ENCODE measurements around the gene NFE2L1. TPM values are rescaled to one million over a fixed set of nuclear protein-coding genes. Genes with fewer than 3 reads are reported as not detected.

Gene NFE2L1
- total and polyA plus RNA-seq, 9 of the 15 experiments (the other 6 are each of a cell fraction or from before 2014, with no cell fraction given): 2.0 to 68.6 (median 39.7) TPM

DNA sequence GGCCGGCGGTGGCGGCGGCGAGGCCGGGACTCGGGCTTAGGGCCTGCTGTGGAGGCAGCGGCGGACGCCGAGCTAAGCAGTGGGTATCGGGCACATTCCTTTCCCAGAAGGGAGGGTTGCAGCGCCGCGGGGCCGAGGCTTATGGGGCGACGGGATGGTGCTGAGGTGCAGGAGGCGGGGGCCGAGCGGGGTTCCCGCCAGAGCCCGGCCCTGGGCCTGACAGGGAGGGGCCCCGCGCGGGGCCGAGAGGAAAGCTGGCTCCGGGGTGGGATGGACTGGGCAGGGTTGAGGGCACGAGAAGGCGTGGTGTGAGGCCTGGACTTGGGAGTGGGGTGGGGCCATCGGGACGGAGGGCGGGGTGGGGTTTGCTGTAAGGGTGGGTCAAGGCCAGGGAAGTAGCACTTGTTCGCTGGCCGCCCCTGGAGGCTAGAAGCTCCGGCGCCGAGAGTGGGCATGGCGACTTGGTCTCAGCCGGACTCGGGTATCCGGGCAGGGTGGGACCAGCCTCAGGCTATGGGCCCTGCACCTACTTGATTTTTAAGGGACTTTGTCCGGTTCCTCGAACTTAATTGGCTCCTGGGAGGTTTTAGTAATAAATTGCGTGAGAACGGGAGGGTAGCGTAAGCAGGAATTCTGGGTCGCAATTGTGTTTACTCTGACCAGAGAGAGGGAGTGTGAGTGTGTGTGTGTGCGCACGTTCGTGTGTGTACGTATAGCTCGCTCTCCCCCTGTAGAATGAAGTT lies 396 bp downstream of the NFE2L1 start (continued):
- TF ChIP-seq, protein P1, sequence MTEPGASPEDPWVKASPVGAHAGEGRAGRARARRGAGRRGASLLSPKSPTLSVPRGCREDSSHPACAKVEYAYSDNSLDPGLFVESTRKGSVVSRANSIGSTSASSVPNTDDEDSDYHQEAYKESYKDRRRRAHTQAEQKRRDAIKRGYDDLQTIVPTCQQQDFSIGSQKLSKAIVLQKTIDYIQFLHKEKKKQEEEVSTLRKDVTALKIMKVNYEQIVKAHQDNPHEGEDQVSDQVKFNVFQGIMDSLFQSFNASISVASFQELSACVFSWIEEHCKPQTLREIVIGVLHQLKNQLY (CRISPR knock-in tag; conservative IDR thresholded peaks at IDR 0.05): no peak
- TF ChIP-seq PCBP1 (IDR thresholded peaks at IDR 0.05; ENCODE audit: low read depth, low read length, poor library complexity, severe bottlenecking): peak; percentile 90
- TF ChIP-seq ZNF41 (CRISPR knock-in tag; conservative IDR thresholded peaks at IDR 0.05): no peak
- no peak for TF ChIP-seq ZNF165 (CRISPR knock-in tag; IDR thresholded peaks at IDR 0.05; ENCODE audit: borderline replicate concordance)
- no peak for TF ChIP-seq TARDBP (IDR thresholded peaks at IDR 0.05)
- TF ChIP-seq MCM2 (IDR thresholded peaks at IDR 0.05; ENCODE audit: low read depth): no peak
- TF ChIP-seq NFRKB (IDR thresholded peaks at IDR 0.05; ENCODE audit: low read depth): no peak
- TF ChIP-seq, protein P2, sequence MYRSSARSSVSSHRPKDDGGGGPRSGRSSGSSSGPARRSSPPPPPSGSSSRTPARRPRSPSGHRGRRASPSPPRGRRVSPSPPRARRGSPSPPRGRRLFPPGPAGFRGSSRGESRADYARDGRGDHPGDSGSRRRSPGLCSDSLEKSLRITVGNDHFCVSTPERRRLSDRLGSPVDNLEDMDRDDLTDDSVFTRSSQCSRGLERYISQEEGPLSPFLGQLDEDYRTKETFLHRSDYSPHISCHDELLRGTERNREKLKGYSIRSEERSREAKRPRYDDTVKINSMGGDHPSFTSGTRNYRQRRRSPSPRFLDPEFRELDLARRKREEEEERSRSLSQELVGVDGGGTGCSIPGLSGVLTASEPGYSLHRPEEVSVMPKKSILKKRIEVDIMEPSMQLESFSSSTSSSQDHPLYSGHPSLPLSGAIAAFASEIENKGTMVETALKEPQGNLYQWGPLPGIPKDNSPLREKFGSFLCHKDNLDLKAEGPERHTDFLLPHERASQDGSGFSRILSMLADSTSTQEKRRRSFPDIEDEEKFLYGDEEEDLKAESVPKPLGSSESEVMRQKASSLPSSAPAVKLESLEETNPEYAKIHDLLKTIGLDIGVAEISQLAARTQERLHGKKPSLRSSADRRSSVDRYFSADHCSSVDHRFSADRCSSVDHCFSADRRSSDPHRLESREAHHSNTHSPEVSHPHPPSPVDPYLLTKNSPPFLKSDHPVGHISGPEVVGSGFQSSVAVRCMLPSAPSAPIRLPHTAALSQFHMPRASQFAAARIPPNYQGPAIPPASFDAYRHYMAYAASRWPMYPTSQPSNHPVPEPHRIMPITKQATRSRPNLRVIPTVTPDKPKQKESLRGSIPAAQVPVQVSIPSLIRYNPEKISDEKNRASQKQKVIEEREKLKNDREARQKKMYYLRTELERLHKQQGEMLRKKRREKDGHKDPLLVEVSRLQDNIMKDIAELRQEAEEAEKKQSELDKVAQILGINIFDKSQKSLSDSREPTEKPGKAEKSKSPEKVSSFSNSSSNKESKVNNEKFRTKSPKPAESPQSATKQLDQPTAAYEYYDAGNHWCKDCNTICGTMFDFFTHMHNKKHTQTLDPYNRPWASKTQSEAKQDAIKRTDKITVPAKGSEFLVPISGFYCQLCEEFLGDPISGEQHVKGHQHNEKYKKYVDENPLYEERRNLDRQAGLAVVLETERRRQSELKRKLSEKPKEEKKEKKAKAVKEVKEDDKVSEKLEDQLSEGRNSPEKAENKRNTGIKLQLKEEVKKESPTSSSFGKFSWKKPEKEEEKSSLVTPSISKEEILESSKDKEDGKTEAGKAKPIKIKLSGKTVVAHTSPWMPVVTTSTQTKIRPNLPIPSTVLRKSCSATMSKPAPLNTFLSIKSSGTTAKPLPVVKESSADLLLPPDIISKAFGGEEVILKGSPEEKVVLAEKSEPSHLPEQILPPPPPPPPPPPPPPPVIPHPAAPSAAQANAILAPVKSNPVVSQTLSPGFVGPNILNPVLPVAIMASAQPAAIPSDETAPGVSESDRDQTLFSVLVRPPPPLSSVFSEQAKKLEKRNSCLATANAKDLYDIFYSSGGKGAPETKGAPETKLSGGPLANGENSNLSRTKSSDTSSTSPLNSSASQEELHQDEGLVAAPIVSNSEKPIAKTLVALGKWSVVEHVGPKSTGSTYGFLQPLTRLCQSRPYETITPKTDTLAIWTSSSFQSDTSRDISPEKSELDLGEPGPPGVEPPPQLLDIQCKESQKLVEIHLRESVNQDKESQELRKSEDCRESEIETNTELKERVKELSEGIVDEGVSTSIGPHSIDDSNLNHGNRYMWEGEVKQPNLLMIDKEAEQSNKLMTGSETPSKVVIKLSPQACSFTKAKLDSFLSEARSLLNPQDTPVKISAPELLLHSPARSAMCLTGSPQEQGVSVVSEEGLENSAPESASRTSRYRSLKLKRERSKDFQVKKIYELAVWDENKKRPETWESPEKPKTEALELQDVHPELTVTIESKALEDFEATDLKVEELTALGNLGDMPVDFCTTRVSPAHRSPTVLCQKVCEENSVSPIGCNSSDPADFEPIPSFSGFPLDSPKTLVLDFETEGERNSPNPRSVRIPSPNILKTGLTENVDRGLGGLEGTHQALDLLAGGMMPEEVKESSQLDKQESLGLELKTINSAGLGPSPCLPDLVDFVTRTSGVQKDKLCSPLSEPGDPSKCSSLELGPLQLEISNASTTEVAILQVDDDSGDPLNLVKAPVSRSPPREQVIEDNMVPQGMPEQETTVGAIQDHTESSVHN (IDR thresholded peaks at IDR 0.05; ENCODE audit: borderline replicate concordance in 1 of 2, low read depth in 1 of 2): 0 out of 4 replicates have a peak, but pooled peaks of 1 of the 2 experiments have one; percentile 6
- TF ChIP-seq MCM7 (IDR thresholded peaks at IDR 0.05): no peak
- no peak for TF ChIP-seq KLF16 (IDR thresholded peaks at IDR 0.05)
- 0 out of 2 replicates have a peak, but pooled peaks have one; percentile 16 for TF ChIP-seq ZNF830 (CRISPR knock-in tag; IDR thresholded peaks at IDR 0.05)
- TF ChIP-seq, protein P3, sequence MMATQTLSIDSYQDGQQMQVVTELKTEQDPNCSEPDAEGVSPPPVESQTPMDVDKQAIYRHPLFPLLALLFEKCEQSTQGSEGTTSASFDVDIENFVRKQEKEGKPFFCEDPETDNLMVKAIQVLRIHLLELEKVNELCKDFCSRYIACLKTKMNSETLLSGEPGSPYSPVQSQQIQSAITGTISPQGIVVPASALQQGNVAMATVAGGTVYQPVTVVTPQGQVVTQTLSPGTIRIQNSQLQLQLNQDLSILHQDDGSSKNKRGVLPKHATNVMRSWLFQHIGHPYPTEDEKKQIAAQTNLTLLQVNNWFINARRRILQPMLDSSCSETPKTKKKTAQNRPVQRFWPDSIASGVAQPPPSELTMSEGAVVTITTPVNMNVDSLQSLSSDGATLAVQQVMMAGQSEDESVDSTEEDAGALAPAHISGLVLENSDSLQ (IDR thresholded peaks at IDR 0.05): no peak
- TF ChIP-seq, protein P4, sequence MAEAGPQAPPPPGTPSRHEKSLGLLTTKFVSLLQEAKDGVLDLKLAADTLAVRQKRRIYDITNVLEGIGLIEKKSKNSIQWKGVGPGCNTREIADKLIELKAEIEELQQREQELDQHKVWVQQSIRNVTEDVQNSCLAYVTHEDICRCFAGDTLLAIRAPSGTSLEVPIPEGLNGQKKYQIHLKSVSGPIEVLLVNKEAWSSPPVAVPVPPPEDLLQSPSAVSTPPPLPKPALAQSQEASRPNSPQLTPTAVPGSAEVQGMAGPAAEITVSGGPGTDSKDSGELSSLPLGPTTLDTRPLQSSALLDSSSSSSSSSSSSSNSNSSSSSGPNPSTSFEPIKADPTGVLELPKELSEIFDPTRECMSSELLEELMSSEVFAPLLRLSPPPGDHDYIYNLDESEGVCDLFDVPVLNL (CRISPR knock-in tag; IDR thresholded peaks at IDR 0.05; ENCODE audit: low read depth): 0 out of 2 replicates have a peak, but pooled peaks have one; percentile 67
- TF ChIP-seq ZFPM2 (CRISPR knock-in tag; IDR thresholded peaks at IDR 0.05): no peak
- 0 out of 2 replicates have a peak, but pooled peaks have one; percentile 6 for TF ChIP-seq GTF2E2 (tag; IDR thresholded peaks at IDR 0.05)
- no peak for TF ChIP-seq ARHGAP35 (IDR thresholded peaks at IDR 0.05; ENCODE audit: partially characterized antibody)
- TF ChIP-seq NCOA2 (IDR thresholded peaks at IDR 0.05; ENCODE audit: partially characterized antibody in 2 of 2): no peak
- TF ChIP-seq ZBTB8A (IDR thresholded peaks at IDR 0.05; ENCODE audit: partially characterized antibody): no peak
